ENCODE results near the gene KAZN.
"Not testable (repeated sequence)": the region's sequence is repeated elsewhere in the genome, so short reads cannot be mapped to it uniquely, and the experiment has no call there.

The KAZN gene

GRCh38 chr1:14948112-14948652, 349.7 kb downstream of the KAZN start:
- no peak for DNase-seq

GRCh38 chr1:14949270-14949835, 350.9 kb downstream of the KAZN start:
- no peak for DNase-seq

GRCh38 chr1:14949836-14950713, 351.6 kb downstream of the KAZN start:
- no peak for DNase-seq

- DNase-seq, result no peak
These were observed 353.3 kb downstream of the KAZN start for GRCh38 chr1:14951766-14952165.

- DNase-seq, result no peak
These were observed 354.3 kb downstream of the KAZN start for GRCh38 chr1:14952626-14953314.

- DNase-seq, result no peak
These were observed 355.7 kb downstream of the KAZN start for GRCh38 chr1:14954210-14954609.

- DNase-seq, result no peak
These were observed 356.4 kb downstream of the KAZN start for GRCh38 chr1:14954930-14955329.

- DNase-seq, result no peak
These were observed 356.9 kb downstream of the KAZN start for GRCh38 chr1:14955402-14955801.

- DNase-seq, result no peak
These were observed 357.5 kb downstream of the KAZN start for GRCh38 chr1:14955976-14956375.

GRCh38 chr1:14956579-14957195, 358.2 kb downstream of the KAZN start:
- DNase-seq, result no peak

GRCh38 chr1:14957375-14958098, 359.1 kb downstream of the KAZN start:
- DNase-seq, result no peak

- DNase-seq, result no peak
These were observed 360.0 kb downstream of the KAZN start for GRCh38 chr1:14958249-14959058.

GRCh38 chr1:14959059-14959694, 360.7 kb downstream of the KAZN start:
- no peak for DNase-seq

- DNase-seq, result no peak
These were observed 363.3 kb downstream of the KAZN start for GRCh38 chr1:14961661-14962267.

- no peak for DNase-seq
These were observed 363.9 kb downstream of the KAZN start for GRCh38 chr1:14962407-14962806.

- not testable (repeated sequence) for DNase-seq
These were observed 365.6 kb downstream of the KAZN start for GRCh38 chr1:14963791-14964710.

- DNase-seq, result no peak
These were observed 366.2 kb downstream of the KAZN start for GRCh38 chr1:14964711-14965055.

GRCh38 chr1:14968251-14968851, 369.9 kb downstream of the KAZN start:
- DNase-seq, result no peak

GRCh38 chr1:14969006-14969405, 370.5 kb downstream of the KAZN start:
- DNase-seq, result no peak

All from NCI-H1092 (cell line).